Measurements from ENCODE around the gene SLC50A1.
A peak's percentile ranks its signal among the peaks of the same experiment; 100 is the strongest.

SLC50A1 gene

GRCh38 chr1:155171836-155172731 is 36.4 kb downstream of the SLC50A1 start:
- no peak for FAIRE-seq

GRCh38 chr1:155172732-155173477 is 37.3 kb downstream of the SLC50A1 start, which contains the start of gene KRTCAP2:
Gene KRTCAP2 (minus strand): TSS chr1:155173304. CDS start chr1:155173224, 80 bp downstream.
- peak; percentile 90 for FAIRE-seq

DNA sequence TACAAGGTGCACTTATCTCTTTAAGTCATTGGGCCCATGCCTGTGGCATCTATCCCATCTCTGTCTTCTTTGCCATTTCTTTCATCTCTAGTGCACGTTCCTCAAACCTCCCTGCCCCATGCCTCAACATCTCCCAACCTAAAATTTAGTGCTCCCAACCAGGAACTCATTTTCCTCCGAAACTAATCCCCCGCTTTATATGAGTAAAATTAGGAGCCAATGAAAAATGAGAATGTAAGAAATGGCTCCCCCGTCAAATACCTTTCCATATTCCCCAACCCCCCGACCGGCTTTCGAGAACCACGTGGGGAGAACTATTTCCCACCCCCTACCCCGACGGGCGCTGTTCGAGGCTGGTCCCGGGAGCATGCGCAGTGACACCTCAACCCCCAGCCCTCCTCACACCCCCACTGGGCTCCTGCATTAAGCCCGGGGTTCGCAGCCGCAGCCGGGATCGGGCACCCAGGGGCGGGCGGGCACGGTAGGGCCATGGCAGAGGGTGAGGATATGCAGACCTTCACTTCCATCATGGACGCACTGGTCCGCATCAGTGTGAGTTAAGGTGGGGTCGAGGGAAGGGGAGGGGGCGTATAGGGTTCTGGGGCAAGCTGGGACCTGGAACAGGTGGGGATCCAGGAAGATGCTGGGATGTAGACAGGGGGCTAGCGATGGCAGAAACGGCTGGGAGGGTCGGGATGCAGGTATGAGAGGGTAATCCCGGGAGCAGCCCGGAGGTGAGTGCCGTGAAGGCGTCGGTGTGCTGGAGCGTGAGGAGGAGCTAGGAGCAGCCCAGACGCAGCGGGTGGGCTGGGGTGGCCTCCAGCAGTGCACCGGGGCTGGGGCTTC is 38.0 kb downstream of the SLC50A1 start, which contains the start of gene TRIM46:
TSS of gene TRIM46 (plus strand) at position 372 of the 846 bp plus-strand sequence. CDS start at position 490, 118 bp downstream.
- peak; percentile 73 for FAIRE-seq

GRCh38 chr1:155174324-155175280 is 39.0 kb downstream of the SLC50A1 start:
- FAIRE-seq = no peak

- no peak for FAIRE-seq
These were observed 39.8 kb downstream of the SLC50A1 start for GRCh38 chr1:155175281-155175926.

GRCh38 chr1:155175927-155176371 is 40.3 kb downstream of the SLC50A1 start:
- FAIRE-seq = no peak

DNA sequence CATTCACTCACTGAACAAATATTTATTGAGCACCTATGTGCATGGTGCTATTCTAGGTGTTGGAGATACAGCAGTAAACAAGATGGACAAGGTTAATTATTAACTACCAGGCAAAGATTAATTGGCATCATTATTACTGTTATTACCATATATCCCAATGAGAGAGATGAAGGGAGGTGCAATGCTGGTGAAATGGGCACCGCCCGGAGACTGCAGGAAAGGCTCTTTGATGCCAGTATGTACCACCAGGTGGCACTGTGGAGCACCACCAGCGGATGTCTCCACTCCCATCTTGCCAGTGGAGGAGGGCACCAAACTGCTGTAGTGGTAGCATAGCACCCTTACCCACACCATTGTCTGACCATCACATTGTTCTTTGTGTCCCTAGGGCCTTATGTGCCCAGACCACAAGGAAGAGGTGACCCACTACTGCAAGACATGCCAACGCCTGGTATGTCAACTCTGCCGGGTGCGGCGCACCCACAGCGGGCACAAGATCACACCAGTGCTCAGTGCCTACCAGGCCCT is 41.0 kb downstream of the SLC50A1 start:
- no peak for FAIRE-seq

DNA sequence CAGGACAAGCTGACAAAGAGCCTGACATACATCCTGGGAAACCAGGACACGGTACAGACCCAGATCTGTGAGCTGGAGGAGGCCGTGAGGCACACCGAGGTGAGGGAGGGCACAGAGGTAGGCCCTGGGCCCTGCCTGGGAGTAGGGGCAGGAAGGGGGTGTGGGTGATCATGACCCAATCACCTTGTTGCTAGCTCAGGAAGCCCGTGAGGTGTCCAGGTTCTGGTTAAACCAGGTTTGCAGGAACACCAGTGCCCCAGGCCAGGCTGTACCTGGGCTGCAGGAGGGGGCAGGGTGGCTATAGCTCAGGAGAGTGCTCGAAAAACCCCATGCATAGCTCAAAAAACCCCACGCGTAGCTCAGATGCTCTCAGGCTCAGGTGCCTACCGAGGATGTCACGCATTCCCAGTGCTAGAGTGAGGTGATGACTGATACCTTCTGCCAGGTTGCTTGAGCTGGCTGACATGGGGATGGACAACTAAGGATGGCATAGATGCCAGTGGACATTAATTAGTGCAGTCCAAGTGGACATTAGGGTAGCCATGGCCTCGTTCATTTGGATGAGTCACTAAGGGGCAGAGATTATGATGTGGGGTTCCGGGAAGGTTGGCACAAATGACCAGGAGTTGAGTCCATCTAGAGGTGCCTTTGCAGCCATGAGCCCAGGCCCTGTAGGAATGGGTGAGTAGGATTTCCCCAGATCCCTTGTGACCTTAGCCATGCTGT is 41.7 kb downstream of the SLC50A1 start:
- no peak for FAIRE-seq

DNA sequence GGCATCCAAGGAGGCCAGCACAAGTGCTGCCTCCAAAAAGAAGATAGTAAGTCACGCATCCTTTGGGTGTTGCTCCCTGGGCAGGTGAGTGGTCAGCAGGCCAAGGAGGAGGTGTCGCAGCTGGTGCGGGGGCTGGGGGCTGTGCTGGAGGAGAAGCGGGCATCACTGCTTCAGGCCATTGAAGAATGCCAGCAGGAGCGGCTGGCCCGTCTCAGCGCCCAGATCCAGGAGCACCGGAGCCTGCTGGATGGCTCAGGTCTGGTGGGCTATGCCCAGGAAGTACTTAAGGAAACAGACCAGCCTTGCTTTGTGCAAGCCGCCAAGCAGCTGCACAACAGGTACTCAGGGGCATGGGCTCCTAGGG is 42.2 kb downstream of the SLC50A1 start:
- FAIRE-seq = no peak

GRCh38 chr1:155178441-155179111 is 42.9 kb downstream of the SLC50A1 start:
- no peak for FAIRE-seq

DNA sequence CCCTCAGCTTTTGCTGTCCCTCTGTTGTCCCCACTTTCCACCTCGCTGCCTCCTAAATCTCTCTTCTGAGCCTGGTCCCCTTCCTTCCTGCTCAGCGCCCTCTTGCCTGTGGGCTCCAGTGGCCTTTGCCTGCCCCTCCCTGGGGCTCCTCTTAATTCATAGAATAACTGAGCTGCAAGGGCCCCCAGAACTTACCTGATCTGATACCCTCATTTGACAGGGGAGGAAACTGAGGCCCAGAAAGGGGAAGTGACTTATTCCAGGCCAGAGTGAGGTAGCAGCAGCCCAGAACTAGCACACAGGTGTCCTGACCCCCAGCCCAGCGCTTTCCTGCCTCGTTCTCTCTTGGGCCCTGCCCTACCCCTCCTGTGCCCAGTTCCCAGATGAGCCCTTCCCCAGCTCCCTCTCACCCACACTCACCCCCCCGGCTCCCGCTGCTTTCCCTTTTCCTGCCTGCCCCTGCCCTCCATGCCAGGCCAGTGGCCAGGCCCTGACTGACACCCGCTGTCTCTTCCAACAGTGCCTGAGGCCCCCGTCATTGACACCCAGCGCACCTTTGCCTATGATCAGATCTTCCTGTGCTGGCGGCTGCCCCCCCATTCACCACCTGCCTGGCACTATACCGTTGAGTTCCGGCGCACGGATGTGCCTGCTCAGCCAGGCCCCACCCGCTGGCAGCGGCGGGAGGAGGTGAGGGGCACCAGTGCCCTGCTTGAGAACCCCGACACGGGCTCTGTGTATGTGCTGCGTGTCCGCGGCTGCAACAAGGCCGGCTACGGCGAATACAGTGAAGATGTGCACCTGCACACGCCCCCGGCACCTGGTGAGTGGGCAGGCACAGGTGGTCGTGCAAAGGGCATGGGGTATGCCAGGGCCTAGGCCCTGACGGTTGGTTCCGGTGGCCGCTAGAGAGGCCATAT is 43.7 kb downstream of the SLC50A1 start:
- FAIRE-seq = no peak

DNA sequence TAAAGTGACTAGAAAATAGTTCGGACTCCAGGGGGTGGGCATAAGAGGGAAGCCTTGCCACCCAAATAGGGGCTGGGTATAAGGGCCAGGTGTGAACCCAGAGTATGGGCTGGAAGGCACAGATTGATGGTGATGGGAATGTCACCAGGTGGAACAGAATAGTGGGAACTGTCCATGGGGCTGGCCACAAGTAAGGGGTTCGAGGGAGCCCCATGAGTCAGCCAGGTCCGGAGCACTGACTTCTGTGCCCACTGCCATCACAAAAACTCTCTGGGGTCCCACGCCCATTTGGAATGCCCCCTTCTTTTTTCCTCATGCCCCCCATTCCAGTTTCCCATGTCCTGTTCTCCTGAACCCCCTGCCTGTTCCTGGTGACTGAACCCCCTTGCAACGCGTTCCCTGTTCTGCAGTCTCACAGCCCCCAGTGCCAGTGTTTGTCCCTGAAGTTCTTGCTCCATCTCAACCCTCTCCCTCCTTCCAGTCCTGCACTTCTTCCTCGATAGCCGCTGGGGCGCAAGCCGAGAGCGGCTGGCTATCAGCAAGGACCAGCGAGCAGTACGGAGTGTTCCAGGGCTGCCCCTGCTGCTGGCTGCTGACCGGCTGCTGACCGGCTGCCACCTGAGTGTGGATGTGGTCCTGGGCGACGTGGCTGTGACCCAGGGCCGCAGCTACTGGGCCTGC is 45.9 kb downstream of the SLC50A1 start:
- no peak for FAIRE-seq

DNA sequence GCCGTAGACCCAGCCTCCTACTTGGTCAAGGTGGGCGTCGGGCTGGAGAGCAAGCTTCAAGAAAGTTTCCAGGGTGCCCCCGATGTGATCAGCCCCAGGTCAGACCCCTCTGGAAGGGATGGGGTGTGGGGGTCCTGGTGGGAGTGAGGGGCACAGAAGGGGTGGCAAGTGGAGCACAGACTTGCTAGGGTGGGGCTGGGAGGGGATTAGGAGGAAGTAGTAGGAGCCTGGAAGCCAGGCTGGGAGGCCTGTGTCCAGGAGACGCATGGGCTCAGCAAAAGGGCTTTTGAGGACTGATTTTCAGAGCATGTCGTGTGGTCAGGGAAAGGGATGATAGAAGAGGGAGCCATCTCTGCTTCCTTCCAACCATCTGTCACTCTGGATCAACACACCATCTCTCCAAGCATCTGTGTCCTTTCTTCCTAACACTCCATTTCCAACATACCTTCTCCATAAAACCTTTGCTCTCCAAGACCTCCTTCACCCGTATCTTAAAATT is 46.4 kb downstream of the SLC50A1 start:
- FAIRE-seq = no peak

DNA sequence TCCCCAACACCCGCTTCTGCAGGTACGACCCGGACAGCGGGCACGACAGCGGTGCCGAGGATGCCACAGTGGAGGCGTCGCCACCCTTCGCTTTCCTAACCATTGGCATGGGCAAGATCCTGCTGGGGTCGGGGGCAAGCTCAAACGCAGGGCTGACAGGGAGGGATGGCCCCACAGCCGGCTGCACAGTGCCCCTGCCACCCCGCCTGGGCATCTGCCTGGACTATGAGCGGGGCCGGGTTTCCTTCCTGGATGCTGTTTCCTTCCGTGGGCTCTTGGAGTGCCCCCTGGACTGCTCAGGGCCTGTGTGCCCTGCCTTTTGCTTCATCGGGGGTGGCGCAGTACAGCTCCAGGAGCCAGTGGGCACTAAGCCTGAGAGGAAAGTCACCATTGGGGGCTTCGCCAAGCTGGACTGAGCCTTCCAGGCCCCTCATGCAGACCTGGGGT is 48.1 kb downstream of the SLC50A1 start:
- no peak for FAIRE-seq

DNA sequence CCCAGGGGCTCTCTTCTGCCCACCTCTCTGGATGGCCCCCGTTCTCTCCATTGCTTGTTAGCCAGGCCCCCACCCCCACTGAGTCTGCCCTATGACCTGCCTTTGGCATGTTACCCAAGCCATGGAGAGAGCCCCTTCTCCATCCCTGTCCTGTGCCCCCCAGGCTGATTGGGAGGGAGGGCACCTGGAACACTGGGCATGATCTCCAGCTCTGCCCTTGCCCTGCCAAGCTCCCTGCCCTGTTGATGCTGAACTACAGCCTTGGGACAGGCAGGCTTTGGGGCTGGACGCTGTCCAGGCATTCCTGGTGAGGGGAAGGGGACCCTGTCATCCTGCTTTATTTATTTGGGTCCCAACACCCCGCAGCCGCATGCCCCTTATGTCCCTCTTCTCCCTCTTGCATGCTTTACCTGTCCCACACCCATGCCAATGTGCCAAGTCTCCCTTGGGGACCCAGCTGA is 48.7 kb downstream of the SLC50A1 start:
- no peak for FAIRE-seq

- no peak for FAIRE-seq
These were observed 49.5 kb downstream of the SLC50A1 start for GRCh38 chr1:155184835-155185782.
